Epithelial cell of esophagus (primary cell): ENCODE measurements around the gene SIRT6.
A peak's percentile ranks its signal among the peaks of the same experiment; 100 is the strongest.

Source experiments
- DNase-seq: peaks from one replicate; pipeline ENCODE4 v3.0.0; 2010; ENCODE audit warnings: low read depth
- H3K4me3 ChIP-seq: 2 replicates; pipeline ENCODE4 v1.5.1; 2011; ENCODE audit warnings: mild to moderate bottlenecking, low read length, control low read depth
- TF ChIP-seq, protein P1 (sequence below): IDR thresholded peaks from 2 replicates; pipeline ENCODE4 v1.5.1; 2011; ENCODE audit warnings: low read depth, mild to moderate bottlenecking, low read length, control low read depth, inconsistent platforms; ENCODE audit not compliant: insufficient read depth; ENCODE audit errors: missing control alignments

SIRT6 gene

DNA sequence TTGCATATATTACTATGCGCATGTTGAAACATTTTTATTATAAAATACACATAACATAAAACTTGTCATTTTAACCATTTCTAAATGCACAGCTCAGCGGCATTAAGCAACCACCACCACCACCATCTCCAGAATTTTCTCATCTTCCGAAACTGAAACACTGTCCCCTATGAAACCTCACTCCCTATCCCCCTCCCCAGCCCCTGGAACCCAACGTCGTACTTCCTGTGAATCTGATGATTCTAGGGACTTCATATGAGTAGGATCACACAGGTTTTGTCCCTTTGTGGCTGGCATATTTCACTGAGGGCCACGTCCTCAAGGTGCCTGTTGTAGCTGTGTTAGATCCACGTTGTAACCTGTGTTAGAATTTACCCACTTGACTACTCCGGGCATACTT, 57.7 kb downstream of the SIRT6 start:
- DNase-seq = no peak
- peak overlapping the region; percentile 82 for H3K4me3 ChIP-seq
- TF ChIP-seq, protein P1, sequence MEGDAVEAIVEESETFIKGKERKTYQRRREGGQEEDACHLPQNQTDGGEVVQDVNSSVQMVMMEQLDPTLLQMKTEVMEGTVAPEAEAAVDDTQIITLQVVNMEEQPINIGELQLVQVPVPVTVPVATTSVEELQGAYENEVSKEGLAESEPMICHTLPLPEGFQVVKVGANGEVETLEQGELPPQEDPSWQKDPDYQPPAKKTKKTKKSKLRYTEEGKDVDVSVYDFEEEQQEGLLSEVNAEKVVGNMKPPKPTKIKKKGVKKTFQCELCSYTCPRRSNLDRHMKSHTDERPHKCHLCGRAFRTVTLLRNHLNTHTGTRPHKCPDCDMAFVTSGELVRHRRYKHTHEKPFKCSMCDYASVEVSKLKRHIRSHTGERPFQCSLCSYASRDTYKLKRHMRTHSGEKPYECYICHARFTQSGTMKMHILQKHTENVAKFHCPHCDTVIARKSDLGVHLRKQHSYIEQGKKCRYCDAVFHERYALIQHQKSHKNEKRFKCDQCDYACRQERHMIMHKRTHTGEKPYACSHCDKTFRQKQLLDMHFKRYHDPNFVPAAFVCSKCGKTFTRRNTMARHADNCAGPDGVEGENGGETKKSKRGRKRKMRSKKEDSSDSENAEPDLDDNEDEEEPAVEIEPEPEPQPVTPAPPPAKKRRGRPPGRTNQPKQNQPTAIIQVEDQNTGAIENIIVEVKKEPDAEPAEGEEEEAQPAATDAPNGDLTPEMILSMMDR = no peak
